Stimulated activated CD8-positive, alpha-beta memory T cell treated with anti-CD3 and anti-CD28 coated beads, Interleukin-12 subunit alpha, Interleukin-12 subunit beta, amount 100 ng/mL, for 24 hours (primary cell): ENCODE data around the gene LYPD1.

Experiments
- DNase-seq: peaks from one replicate; pipeline ENCODE4 v3.0.0-alpha.2; 2020; ENCODE audit errors: extremely low read depth

LYPD1 gene

DNA sequence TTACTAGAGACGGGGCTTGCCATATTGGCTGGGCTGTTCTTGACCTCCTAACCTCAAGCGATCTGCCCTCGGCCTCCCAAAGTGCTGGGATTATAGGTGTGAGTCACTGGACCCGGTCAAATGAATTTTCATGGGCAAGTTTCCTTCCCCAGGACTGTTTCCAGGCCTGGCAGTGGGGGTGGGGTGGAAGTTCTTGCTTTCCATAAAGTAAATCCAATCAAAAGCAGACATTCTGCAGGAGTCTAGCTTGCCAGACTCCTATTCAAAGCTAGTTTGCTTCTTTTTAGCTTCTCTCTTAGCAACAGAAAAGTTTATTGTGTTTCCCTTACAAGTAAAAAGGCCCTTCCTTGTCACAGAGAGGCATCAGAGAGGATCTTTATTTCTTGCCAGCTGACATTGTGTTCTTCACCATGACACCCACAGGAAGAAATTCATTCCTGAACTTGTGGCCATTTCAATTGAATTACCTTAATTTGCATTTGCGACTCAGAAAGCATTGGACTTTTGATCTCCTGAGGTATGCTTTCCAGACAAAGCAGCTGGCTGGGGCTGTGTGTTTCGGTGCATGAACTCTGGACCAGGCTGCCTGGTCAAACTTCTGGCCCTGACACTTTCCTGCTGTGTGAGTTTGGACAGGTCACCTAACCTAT is 37.9 kb downstream of the LYPD1 start:
- no peak for DNase-seq

DNA sequence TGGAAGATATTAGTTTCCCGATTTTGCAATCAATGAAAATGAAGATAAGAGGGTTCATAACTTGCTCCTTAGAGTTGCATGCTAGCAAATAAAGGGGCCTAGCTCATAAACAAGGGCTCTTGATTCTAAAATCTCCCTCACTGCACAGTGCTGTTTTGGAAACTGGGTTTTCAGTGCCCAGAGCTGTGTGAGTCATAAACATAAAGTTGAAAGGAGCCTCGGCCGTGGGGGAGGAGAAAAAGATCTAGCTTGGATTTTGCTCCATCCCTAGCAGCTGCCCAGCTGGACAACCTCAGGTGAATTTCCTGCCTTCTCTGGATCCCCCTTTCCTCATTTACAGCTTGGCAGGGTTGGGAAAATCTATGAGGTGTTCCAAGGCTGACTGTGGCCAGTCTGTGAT is 42.5 kb downstream of the LYPD1 start:
- no peak for DNase-seq

DNA sequence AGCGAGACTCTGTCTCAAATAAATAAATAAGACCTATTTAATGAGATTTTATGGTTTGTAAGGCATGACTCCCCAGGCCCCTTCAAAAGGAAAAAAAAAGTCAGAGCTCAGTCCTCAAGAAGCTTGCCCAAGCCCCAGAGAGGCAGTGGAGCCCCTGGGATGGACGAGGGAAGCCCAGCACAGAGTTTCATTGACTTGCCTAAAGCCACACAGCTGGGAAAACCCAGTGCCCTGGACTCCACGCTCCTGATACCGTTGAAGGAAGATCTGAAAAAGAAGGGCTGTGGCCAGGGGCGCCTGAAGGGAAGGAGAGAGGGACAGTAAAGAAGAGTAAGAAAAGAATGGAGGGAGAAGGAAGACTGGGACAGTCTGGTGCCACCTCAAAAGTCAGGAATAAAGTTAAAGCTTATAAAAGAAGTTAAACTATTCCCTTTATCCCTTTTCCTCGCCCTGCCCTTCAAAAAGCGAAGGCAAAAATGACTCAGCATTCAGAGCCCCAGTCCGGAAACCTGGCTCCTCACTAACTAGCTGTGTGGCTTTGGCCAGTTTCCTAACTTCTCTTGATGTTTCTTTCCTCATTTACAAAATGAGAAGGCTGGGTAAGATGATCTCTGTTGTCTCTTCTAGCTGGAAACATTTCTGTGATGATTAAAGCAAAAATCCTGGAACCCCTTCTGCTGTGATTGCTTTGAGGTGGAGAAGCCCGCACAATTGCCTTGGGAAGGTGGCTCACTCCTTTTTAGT is 46.7 kb downstream of the LYPD1 start:
- DNase-seq: no peak

DNA sequence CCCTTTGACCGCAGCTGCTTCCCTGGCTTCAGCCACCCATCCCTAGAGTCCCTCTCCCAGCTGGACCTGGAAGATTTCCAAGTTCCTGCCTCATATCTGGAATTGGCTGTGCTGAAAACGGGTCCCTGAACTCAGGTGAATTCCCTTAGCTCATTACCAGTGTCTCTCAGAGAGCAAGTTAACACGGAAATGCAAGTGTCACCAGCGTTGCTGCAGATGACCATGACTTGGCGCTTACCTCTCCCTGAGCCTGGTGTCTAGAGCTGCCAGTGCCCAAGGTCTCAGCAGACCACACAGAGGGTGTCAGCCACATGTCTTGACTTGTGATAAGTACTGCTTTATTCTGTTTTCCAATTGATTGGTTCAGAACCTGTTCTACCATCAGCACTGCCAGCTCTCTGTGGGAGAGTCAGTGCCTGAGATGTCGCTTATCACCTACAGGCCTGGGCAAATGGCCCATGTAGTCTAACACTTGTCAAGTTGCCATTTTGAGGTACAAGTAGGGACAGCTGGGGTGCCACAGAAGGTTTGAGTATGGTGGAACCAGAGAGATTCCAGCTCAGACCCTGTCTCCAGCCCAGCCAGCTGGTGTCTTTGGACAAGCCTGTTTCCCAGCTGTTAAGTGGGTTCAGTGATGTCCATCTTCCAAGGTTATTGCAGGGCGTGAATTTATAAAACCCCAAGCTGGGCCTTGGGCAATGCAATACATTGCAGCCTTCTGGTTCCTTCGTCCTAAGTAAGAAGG is 48.7 kb downstream of the LYPD1 start:
- DNase-seq: no peak

DNA sequence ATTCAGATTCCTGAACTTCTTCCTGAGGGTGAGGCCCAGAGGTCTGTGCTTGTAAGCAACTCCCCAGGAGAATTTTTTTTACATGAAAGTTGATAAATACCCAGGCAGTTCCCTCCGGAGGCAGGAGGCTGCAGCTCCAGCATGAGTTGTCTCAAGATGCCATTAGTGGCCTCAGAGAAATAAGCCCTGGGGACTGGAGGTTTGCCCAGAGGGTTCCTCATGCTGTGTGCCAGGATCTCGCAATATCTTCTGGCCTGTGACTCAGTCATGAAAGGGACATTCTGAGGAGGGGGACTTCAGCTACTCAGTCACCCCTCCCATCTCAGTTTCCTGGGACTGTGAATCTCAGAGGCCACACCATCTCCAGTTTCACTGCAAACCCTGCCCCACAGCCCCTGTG is 49.9 kb downstream of the LYPD1 start:
- no peak for DNase-seq

DNA sequence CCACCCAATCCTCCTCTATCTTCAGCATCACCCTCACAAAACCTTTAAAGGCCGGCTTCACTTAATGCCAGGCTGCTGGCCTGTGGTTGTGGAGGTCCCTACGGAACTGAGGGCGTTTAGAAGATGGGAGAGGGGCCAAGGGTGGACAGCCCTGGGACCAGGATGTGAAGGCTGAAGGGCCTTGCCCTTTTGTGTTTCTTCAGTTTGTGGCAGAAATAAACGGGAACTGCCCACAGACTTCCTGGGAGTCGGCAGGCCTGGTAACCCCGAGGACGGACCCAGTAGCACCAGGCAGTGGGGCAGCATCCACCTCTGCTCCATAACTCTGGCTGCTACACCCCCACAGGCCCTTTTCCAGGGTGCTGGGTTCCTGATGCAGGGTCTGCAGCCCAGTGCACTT is 51.3 kb downstream of the LYPD1 start:
- DNase-seq: no peak

DNA sequence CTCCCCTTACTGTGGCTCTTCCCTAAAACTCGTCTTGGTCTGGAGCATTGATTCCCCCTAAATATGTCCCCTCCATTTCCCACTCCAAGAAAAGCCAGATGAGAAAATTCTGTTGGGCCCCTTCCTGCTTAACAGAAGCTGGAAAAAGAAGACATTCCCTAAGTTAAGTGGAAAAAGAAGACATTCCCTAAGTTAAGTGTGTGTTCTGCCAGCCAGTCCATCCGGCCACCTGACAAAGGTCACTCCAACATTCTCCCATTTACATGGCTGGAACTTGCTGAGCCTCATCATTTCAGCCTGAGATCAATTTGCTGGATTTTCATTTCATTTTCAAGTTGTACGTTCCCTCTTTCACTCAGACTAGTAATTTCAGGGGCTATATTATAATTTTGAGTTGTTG is 52.0 kb downstream of the LYPD1 start:
- no peak for DNase-seq

DNA sequence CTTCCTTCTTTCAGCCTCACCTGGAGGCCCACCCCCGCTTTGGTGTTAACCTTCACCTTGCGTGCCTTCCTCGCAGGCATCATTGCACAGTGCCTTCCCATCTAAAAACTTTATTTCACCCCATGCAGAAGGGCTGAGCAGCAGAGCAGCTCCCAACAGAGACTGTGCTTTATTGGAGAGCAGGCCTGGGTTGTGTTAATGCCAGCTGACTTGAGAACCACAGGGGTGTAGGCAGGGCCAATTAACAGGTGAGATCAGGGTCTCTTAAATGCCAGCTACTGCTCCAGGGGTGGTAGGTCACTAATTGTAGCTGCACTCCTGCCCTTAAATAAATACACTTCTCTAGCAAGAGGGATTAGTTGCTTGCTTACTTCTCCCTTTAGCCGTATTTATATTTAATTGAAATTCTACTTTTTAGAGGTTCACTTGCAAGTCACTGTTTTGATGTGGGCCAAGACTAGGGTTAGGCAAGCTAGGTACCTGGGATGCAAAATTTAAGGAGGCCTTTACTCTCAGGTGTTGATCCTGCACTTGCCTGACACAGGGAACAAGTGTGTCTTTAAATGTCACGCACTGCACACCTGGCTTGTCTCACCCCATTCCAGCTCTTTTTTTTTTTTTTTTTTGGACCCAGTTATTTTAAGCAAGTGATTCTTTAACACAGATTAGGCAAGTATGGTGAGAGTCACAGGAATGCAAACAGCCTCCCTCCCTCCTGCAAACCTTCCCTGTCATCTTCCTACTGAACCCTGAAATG is 54.5 kb downstream of the LYPD1 start:
- no peak for DNase-seq

DNA sequence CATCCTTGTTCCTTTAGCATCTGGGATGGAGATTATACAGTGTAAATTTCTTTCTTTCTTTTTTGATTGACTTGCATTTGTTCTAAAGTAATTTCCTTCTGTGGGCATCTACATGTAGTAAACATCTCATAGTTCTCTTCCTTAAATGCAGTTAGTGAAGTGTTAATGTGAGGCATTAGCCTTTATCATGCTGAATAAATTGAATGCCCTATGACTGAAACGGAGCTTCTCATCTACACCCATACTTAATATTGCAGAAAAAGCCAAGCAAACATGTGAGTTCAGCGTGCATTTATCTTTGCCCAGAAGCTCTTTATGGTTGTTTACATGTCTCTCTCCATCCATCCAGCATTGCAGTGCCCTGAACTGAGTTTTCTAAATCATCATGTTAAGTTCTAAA is 58.3 kb downstream of the LYPD1 start:
- DNase-seq: no peak

DNA sequence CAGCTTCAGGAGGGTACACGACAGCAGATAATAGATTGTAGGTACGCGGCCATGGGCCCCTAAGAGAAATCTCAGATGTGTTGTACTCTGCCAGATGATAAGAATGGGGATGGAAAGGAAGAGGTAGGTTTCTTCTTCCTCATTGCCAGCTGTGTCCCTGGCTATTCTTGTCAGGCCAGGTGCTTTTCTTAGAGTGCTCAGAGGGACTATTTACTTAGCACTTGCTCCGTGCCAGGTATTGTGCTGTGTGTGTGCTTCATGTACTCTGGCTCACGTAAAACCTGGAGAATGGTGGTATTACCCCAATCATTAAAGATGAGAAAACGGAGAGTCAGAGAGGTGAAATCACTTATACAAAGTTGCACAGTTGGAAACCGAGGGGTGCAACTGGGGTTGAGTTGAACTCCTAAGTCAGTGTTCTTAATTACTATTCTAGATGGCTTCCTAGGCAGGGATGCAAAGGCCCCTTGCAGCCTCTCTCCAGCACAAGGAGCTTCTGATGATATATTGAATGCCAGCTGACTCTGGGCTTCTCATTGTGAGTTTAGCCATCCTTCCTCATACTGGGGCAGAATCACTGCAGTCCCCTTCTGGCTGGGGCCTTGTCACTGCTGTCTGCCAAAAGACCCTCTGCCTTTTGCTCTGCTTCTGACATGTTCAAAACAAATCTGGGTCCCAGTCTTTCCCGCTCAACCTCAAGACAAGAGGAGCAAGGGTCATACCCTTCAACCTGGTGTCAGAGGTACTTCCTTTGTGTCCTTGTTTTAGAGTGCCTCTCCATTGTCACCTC is 60.7 kb downstream of the LYPD1 start:
- no peak for DNase-seq

DNA sequence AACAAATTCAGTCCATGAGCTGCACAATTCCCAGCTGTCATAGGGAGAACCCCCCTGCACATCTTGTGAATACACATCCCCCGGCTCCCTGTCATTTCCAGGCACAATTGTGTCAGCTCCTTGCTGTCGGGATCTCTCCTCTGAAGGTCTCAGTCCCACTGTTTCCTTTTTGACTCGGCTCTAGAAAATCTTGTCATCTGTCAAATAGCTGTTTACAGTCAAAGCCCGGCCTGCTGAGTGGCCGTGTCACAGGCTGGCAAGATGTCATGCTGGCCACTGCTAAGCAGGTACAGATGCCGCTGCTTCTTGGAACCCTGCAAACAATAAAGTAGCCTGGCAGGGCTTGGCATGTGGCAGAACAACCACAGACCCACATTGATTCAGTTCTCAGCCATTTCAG is 61.7 kb downstream of the LYPD1 start:
- DNase-seq: no peak

DNA sequence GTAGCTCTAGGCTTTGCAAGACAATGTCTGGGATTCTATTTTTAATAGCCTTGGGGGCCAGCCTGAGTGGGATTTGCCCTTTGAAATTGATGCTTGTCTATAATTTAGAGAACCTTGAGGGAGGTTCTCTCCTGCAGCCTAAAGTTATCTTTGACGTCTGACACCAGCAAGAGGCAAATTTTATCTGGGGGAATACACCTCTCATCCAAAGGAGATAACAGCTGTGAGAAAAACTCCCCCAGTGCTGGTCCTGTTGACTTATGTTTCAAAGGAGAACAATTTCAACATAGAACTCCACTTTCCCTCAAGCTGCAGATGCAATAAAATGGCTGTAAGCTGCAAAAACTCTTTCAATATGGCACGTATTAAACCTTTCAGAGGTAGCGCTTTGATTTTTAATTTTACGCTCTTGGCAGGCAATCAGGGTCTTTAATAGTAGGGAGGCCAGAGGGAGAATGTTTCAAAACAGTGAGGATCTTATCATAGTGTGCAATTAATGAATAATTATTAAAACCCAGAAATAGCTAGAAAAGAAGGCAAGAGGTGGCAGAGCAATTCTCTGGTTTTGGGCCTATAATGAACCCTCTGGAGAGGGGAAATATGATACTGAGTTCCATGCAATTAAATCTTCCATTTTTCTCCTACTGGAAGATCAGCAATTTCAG is 62.4 kb downstream of the LYPD1 start:
- no peak for DNase-seq

DNA sequence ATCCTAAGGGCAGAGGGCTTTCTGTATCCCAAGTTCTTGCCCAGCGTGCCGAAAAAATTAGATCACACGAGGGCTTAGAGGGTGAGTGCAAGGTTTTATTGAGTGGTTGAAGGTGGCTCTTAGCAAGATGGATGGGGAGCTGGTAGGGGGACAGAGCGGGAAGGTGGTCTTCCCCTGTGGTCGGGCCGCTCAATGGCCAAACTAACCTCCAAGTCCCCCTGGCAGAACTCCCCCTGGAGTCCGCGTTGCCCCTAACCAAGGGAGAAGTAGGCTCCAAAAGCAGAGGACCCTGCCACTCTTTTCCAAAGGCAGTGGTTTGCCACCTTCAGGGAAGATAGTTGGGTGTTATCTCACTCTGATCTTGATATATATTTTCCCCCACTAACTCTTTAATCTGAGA is 63.4 kb downstream of the LYPD1 start:
- no peak for DNase-seq

DNA sequence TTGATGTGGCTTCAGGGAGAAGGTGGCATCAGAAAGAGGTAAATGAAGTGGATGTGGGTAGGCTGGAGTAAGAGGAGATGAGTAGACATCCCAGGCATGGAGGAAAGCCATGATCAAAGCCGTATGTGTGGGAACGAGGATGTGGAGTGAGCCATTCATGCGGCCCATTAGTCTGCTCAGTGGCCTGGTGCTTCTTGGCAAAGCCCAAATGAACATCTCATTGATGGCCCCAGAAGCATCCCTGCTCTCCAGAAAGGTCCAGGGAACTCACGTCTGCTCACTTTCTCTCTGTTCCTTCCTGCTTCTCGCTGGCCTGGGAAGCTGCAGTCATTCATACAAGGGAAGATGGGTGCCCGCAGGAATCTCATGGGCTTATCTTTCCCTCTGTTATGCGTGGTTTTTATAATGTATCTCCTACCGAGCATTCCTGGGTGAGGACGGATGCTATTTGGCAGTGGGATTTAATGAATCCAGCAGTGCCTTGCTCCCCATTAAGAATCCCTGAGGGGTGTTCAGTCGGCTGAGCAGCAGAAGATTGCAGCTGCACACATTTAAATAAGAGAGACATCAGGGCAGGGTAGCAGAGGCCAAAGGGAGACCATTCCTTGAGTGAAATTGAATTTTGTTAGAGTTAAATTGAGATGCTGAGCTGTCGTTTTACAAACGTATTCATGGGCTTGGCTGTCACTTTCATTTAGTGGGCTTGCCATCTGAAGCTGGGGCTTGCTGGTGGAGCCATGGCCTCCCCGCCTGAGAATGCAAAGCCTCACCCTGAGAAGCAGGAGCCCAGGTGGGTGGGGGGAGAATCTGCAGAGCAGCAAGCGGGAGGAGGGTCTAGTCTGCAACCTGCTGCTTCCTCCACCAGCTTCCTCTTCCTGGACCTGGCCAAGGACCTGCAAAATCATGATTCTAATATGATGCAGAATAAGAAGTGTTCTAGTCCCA is 64.5 kb downstream of the LYPD1 start:
- no peak for DNase-seq

DNA sequence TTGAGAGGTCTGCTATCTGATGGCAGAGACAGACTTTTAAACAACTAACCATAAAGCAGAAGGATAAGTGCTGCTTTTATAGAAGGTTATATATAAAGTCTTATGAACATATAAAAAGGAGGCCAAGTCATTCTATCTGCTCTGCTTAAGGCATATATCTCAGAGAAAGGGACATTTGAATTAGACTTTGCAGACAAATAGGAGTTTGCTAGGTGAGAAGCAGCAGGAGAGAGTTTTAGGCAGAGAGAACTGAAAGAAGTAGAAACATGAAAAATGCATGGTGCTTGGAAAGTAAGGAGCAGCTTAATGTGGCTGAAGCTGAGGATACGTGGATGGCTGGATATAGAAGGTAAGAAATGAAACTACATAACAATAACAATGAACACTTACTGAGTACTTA is 65.4 kb downstream of the LYPD1 start:
- no peak for DNase-seq

DNA sequence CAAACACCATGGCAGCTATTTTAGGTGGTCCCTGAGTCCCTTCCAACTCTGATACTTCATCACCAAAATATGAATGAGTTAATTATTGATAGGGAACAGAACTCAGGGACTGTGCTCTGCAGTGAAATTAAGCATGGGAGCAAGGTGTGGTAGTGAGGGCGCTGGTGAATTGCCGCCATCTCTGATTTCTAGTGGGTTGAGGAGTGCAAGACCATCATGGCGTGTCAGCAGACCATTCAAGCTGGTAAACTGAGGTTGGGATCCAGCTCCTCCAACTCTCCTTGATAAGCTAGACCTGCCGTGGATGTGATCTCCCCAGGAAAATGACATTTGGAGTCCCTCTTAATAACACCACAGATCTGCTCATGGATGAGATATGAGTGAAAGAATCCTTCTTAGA is 70.4 kb downstream of the LYPD1 start:
- DNase-seq: no peak

DNA sequence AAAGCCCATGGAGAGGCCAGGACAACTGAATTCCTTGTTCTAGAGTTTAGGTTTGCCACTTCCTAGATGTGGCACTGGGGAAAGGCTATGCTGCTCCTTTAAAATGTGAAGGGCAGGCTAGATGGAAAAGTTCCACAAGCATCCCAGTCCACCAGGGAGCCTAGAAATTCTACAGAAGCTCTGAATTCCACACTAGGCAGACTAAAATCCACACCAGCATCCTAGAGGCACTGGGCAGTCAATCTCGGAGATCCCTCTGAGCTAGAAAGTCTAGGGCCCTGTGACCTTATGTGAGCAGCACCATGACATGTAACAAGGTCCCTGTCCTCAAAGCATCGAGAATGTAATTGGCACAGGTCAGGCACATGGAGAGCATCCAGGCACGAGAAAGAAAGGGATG is 71.5 kb downstream of the LYPD1 start:
- no peak for DNase-seq

DNA sequence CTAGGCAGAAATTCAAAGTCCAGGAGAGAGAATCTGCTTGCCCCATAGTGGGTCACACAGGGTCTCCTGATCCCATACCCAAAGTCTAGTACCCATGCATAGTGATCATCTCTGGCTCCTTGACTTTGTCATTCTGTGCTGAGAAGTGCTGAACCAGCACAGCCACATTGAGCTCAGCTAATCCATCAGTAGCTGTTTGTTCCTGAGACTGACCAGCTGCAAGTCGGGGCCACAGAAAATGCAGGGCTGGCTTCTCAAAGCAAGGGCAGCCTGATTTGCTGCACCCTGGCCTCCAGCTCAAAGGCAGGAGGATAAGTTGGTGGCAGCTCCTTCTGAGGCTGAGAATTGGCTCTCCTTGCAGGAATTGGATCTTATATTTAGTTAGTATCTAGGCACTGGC is 72.2 kb downstream of the LYPD1 start:
- DNase-seq: no peak

DNA sequence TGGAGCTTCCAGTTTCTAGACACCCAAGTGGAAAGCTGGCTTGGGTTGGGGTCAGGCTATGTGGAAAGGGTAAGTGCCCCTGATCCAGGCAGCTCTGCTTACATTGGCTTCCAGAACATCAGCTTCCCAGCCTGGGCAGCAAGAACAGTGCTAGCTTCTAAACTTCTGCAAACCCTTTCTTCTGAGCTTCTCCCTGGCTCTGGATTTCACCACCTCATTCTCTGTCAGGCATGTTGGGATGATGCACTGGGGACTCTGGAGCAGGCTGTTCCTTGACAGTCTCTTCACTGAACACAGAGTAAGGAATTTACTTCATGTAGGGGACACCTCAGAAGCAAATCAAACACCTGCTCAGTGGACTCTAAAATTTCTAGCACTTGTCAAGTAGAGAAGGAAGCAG is 72.8 kb downstream of the LYPD1 start:
- no peak for DNase-seq

DNA sequence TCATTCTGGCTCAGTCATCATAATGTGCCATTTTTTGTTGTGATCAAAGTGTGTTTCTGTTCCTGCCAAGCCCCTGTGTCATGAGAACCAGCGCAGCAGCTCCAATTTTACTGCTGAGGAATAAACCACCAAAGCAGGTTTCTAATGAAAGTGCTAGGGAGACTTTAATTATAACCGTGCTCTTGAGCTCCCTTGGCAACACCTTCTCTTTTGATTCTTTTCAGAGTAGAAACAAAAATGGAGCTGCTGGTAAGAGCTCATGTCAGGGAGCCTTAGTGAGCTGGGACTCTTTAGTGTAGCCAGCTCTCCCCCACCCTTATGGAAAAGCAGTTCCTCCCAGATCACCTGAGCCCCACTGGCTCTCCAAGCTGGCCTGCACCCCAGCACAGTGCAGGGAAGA is 74.3 kb downstream of the LYPD1 start:
- no peak for DNase-seq
